T-cell (primary cell): ENCODE data around the gene SYF2. TPM values are rescaled to one million over a fixed set of nuclear protein-coding genes. Genes with fewer than 3 reads are reported as not detected.
"Not testable (repeated sequence)": the region's sequence is repeated elsewhere in the genome, so short reads cannot be mapped to it uniquely, and the experiment has no call there.

Source experiments
- ATAC-seq, 4 experiments: fragments of 200-7000 bp in 3 of 4; fragments of 150-1000 bp in 1 of 4; cut with Tn5 transposase; replicated peaks in 1 of 4; 1 replicate in 3 of 4; 2 replicates in 1 of 4; pipeline ENCODE4 v1.10.0; 2021; ENCODE audit warnings: moderate library complexity in 3 of 4, mild to moderate bottlenecking in 2 of 4, moderate number of reproducible peaks in 1 of 4
- CTCF ChIA-PET, 2 donors: fragments of 300-600 bp; sonication (Branson Sonifier 250); formaldehyde crosslinking; loops; one replicate each; lab custom pipeline; 2022; ENCODE audit warnings: antibody characterized with exemption in 2 of 2; lab: Charles Lee
- POLR2A ChIA-PET, 2 donors: fragments of 300-600 bp; sonication (Branson Sonifier 250); formaldehyde crosslinking; loops; one replicate each; lab custom pipeline; 2022; ENCODE audit warnings: antibody characterized with exemption in 2 of 2; lab: Charles Lee
- DNase-seq, 35 experiments: peaks; one replicate each; pipeline versions ENCODE4 v3.0.0 to v3.0.0-alpha.2; 2013 to 2023
- H3K27ac ChIP-seq: one replicate; pipeline ENCODE4 v1.5.1; 2013; ENCODE audit warnings: low read length
- H3K27me3 ChIP-seq, 2 experiments: replicated peaks in 1 of 2; 1 replicate in 1 of 2; 2 replicates in 1 of 2; pipeline versions ENCODE4 v1.6.1 to v1.7.0; 2013; ENCODE audit warnings: low read length in 1 of 2, mixed read lengths in 1 of 2; ENCODE audit not compliant: control insufficient read depth in 2 of 2, insufficient read depth in 2 of 2; ENCODE audit errors: extremely low read depth in 1 of 2
- H3K36me3 ChIP-seq, 2 donors: 1 replicate in 1 of 2; 2 replicates in 1 of 2; pipeline versions ENCODE4 v1.6.1 to v1.7.0; 2013; ENCODE audit warnings: low read length in 1 of 2; ENCODE audit not compliant: control insufficient read depth in 2 of 2, insufficient read depth in 1 of 2; ENCODE audit errors: extremely low read depth in 1 of 2
- H3K4me1 ChIP-seq, 2 experiments: 1 replicate in 1 of 2; 2 replicates in 1 of 2; pipeline versions ENCODE4 v1.6.1 to v1.7.0; 2013; ENCODE audit warnings: low read length in 2 of 2, mixed read lengths in 1 of 2; ENCODE audit not compliant: insufficient read depth in 2 of 2, control insufficient read depth in 1 of 2; ENCODE audit errors: extremely low read depth in 1 of 2
- H3K4me3 ChIP-seq, 2 donors: 1 replicate in 1 of 2; 2 replicates in 1 of 2; pipeline versions ENCODE4 v1.5.1 to v1.7.0; 2013; ENCODE audit warnings: mild to moderate bottlenecking in 2 of 2, low read length in 1 of 2, moderate library complexity in 1 of 2; ENCODE audit not compliant: control insufficient read depth in 1 of 2; ENCODE audit errors: extremely low read depth in 1 of 2
- H3K9me3 ChIP-seq: 2 replicates; pipeline ENCODE4 v1.7.0; 2013
- H3K27ac Mint-ChIP-seq, 2 donors: one replicate each; pipeline ENCODE4 v1.8.0; 2020 to 2021; ENCODE audit warnings: mild to moderate bottlenecking in 2 of 2, mixed read lengths in 2 of 2
- H3K27me3 Mint-ChIP-seq, 2 donors: one replicate each; pipeline ENCODE4 v1.8.0; 2021 to 2022; ENCODE audit warnings: mixed read lengths in 2 of 2
- H3K36me3 Mint-ChIP-seq: one replicate; pipeline ENCODE4 v1.8.0; 2021; ENCODE audit warnings: mixed read lengths
- H3K4me1 Mint-ChIP-seq, 3 donors: one replicate each; pipeline ENCODE4 v1.8.0; 2020 to 2022; ENCODE audit warnings: mixed read lengths in 3 of 3, mild to moderate bottlenecking in 1 of 3
- H3K4me3 Mint-ChIP-seq, 3 donors: one replicate each; pipeline ENCODE4 v1.8.0; 2020 to 2022; ENCODE audit warnings: mild to moderate bottlenecking in 3 of 3, mixed read lengths in 3 of 3, moderate library complexity in 3 of 3
- H3K9me3 Mint-ChIP-seq, 3 donors: one replicate each; pipeline ENCODE4 v1.8.0; 2020 to 2022; ENCODE audit warnings: mixed read lengths in 3 of 3
- WGBS: methylation state at CpG from one replicate; pipeline ENCODE4 v1.1.5; 2013; ENCODE audit warnings: missing lambda C conversion rate; ENCODE audit not compliant: insufficient coverage; 5-methylcytosine and 5-hydroxymethylcytosine counted together
- total RNA-seq, 35 experiments: library from RNA in 6 of 35; stranded (reverse) in 6 of 35; fragments of 120-200 nt in 1 of 35; gene quantifications; one replicate each; pipeline versions ENCODE4 v1.2.1 to v1.2.4 and lab custom pipeline; 2013 to 2026

The SYF2 gene
- total RNA-seq, 5 donors from 2014 or later (not counting 1 experiment from before 2014, with no cell fraction given), result 65.9 to 71.4 (median 68.6) TPM

DNA sequence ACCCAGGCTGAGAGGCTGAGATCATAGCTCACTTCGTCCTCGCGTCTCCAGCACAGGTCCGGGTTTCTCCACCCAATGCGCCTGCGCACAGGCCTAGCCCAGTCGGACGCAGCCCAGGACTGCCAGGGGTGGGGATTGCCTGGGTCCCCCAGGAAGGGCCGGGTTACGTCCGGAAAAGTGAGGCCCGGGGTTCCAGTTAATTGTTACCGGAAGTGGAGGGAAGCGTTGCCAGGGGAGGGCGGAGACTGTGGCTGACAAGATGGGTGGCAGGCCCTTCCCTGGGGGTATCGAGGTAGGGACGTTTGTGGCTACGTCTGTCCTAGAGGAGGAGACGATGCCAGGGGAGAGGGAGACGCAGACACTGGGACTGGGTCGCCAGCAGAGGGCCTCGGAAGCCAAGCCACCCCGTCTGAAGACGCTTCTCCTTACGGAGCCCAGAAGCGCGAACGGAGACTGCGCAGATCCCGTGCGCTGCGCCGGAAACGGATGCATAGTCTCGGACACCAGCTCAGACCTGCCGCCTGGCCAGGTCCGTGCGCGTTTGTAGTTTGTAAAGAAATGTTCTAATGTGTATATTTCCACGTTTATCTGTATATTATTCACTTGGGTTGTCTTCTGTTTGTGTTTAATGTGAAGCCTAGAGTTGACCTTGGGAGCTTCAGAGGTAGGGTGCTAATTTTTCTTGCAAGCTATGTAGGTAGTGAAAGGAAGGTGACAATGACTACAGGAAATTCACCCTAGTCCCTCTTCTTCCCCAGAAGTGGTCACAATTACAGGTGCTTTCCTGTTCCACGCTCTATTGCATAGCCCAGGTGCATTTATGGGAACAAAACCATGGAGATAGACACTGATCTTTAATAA lies 7.6 kb upstream of the SYF2 start:
- CTCF ChIA-PET, result interaction anchor here (0.5 to 0.9 kb wide), 4 partner anchors 13 to 1333 kb away, joined by 3 to 4 read pairs (median 3); no protein-coding TSS in a partner anchor
- Mint-ChIP-seq H3K4me1 (peaks cover 61 to 67% (median 63%) of the 10 kb centered on the region in 3 donors), H3K4me3 (peak overlapping the region; percentile 82 to 91 (median 87)), H3K9me3 (no peaks in the 10 kb centered on the region), H3K27ac (peak overlapping the region; percentile 96), H3K36me3 (peaks cover 26% of the 10 kb centered on the region), H3K27me3 (no peaks in the 10 kb centered on the region)
- peak; percentile 78 to 88 (median 86) for ATAC-seq
- Histone ChIP-seq H3K9me3 (no peaks in the 10 kb centered on the region), H3K27me3 (no peaks in the 10 kb centered on the region), H3K4me3 (peak overlapping the region; percentile 64 to 72), H3K36me3 (peaks cover 7 to 36% of the 10 kb centered on the region in 2 donors), H3K27ac (peak overlapping the region; percentile 77), H3K4me1 (peaks cover 29 to 50% of the 10 kb centered on the region in 2 experiments)
- POLR2A ChIA-PET, result interaction anchor here (0.6 kb wide), 3 partner anchors 13 to 311 kb away, joined by 3 read pairs; no protein-coding TSS in a partner anchor
- DNase-seq, result peak; percentile 61 to 90 (median 74)
- under 1% methylated on average over 32 of the region's 41 CpGs for WGBS

DNA sequence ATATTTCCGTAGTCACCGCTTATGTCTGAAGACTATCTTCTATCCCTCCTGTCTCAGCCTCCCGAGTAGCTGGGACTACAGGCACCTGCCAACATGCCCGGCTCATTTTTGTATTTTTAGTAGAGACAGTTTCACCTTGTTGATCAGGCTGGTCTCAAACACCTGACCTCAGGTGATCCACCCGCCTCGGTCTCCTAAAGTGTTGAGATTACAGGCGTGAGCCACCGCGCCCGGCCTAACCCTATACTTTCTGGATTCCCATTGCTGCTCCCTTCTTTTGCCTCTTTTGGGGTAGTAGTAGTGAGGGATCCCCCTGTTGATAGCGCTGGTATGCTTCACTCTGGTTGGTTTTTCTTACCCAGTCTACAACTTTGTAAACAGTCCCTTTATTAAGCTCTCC lies 5.7 kb upstream of the SYF2 start:
- Mint-ChIP-seq H3K4me3 (no peak overlapping the region), H3K36me3 (peaks cover 16% of the 10 kb centered on the region), H3K9me3 (no peaks in the 10 kb centered on the region), H3K27ac (peak overlapping the region in 1 of 2 donors; percentile 7), H3K27me3 (no peaks in the 10 kb centered on the region), H3K4me1 (peaks cover 50 to 56% (median 51%) of the 10 kb centered on the region in 3 donors)
- DNase-seq (no peak), ATAC-seq (no peak)
- Histone ChIP-seq H3K27ac (no peak overlapping the region), H3K9me3 (no peaks in the 10 kb centered on the region), H3K27me3 (no peaks in the 10 kb centered on the region), H3K4me1 (peaks cover 15 to 49% of the 10 kb centered on the region in 2 experiments), H3K4me3 (no peak overlapping the region), H3K36me3 (peaks cover 8 to 21% of the 10 kb centered on the region in 2 donors)
- 96% methylated on average over 4 of the region's 11 CpGs for WGBS
- POLR2A ChIA-PET, result interaction anchor here in 1 of 2 donors (0.6 kb wide), 1 partner anchor 1396 kb away, joined by 3 read pairs; no protein-coding TSS in a partner anchor
- CTCF ChIA-PET, result no interaction called here

DNA sequence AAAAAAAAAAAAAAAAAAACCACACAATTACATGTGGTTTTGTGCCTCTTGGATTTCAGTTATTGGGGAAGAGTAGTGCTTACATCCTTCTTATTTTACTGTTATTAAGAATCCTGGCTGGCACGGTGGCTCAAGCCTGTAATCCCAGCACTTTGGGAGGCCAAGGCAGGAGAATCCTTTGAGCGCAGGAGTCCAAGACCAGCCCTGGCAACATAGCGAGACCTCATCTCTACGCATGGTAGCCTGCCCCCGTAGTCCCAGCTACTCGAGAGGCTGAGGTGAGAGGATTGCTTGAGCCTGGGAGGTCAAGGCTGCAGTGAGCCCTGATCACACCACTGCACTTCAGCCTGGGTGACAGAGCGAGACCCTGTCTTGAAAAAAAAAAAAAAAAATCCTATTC lies 4.0 kb upstream of the SYF2 start:
- H3K36me3 Mint-ChIP-seq, H3K9me3 ChIP-seq, H3K4me3 Mint-ChIP-seq, H3K4me3 ChIP-seq, H3K27ac Mint-ChIP-seq, H3K27ac ChIP-seq, DNase-seq, ATAC-seq, H3K9me3 Mint-ChIP-seq, H3K36me3 ChIP-seq, H3K27me3 Mint-ChIP-seq, H3K27me3 ChIP-seq: not testable (repeated sequence)
- H3K4me1 Mint-ChIP-seq, result peaks cover 45 to 48% (median 45%) of the 10 kb centered on the region in 3 donors
- WGBS, result 100% methylated on average over 1 of the region's 7 CpGs
- ChIA-PET POLR2A (interaction anchor here in 1 of 2 donors (0.6 kb wide), 1 partner anchor 147 kb away, joined by 4 read pairs; no protein-coding TSS in a partner anchor), CTCF (interaction anchor here in 1 of 2 donors (0.7 kb wide), 1 partner anchor 9 kb away, joined by 4 read pairs; no protein-coding TSS in a partner anchor)
- H3K4me1 ChIP-seq, result peaks cover 22 to 50% of the 10 kb centered on the region in 2 experiments

DNA sequence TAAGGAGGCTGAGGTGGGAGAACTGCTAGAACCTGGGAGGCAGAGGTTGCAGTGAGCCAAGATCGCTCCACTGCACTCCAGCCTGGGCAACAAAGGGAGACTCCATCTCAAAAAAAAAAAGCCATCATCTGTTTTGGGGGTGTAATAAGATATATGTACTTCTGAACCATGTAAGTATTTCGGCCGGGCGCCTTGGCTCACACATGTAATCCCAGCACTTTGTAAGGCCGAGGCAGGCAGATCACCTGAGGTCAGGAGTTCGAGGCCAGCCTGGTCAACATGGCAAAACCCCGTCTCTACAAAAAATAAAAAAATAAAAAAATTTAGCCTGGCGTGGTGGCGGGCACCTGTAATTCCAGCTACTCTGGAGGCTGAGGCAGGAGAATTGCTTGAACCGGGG lies 3.1 kb upstream of the SYF2 start:
- H3K4me3 ChIP-seq, H3K9me3 ChIP-seq, ATAC-seq, DNase-seq, H3K36me3 Mint-ChIP-seq, H3K27me3 ChIP-seq, H3K9me3 Mint-ChIP-seq, H3K27ac Mint-ChIP-seq, H3K27me3 Mint-ChIP-seq, H3K4me3 Mint-ChIP-seq, H3K27ac ChIP-seq: not testable (repeated sequence)
- H3K4me1 Mint-ChIP-seq, result peaks cover 40 to 47% (median 44%) of the 10 kb centered on the region in 3 donors
- POLR2A ChIA-PET, result interaction anchor here in 1 of 2 donors (0.6 kb wide), 1 partner anchor 147 kb away, joined by 4 read pairs; no protein-coding TSS in a partner anchor
- 96% methylated on average over 3 of the region's 10 CpGs for WGBS
- H3K36me3 ChIP-seq, result peaks cover 5 to 12% of the 10 kb centered on the region in 2 donors
- CTCF ChIA-PET, result interaction anchor here in 1 of 2 donors (0.7 kb wide), 1 partner anchor 8 kb away, joined by 4 read pairs; no protein-coding TSS in a partner anchor
- H3K4me1 ChIP-seq, result peaks cover 18 to 47% of the 10 kb centered on the region in 2 experiments

DNA sequence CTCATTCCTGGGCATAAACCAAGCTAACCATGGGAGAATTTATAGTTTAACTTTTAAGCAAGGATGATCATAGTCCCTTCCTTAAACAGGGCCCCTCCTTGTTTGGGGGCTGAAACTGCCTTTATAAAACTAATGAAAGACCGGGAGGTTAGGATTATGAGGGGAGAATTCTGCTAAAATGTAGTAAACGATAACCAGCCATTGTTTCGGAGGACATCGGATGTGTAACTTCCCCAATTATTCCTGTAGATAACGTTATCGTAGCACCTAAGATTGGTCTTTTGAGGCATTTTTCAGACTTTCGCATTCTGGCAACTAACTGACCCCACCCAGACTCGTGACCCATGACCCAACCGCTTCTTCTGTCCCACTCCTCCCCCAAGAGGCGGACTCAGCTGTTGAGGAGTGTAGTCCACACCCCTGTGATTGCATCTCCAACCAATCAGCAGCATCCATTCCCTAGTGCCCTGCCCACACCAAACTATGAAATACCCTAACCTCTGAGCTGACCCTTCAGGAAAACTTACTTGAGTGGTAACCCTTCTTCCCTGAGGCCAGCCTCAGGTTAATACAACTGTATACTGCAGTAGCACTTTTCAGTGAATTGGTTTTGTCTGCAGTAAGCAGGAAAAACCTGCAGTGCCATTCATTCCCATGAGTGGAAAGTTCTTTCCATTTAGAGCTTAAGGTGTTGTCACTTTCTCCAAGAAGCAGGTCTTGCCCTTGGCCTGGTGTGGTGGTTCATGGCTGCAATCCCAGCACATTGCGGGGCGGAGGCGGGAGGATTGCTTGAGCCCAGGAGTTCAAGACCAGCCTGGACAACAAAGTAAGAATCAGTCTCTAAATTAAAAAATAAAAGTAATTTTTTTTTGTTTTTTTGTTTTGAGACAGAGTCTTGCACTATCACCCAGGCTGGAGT lies 823 bp upstream of the SYF2 start:
- WGBS, result 3% methylated on average over 8 of the region's 13 CpGs
- H3K4me1 ChIP-seq, result peaks cover 12 to 28% of the 10 kb centered on the region in 2 experiments
- peak overlapping the region; percentile 74 to 100 for H3K4me3 ChIP-seq
- H3K4me3 Mint-ChIP-seq, result no peak overlapping the region
- no peaks in the 10 kb centered on the region for H3K27me3 Mint-ChIP-seq
- CTCF ChIA-PET, result interaction anchor here (0.6 to 0.7 kb wide), 3 partner anchors 14 to 1601 kb away, joined by 3 to 6 read pairs (median 4); partner anchors contain the start of gene RSRP1 (in 1 of the 2)
- no peaks in the 10 kb centered on the region for H3K9me3 Mint-ChIP-seq
- H3K27ac ChIP-seq, result peak overlapping the region; percentile 96
- H3K36me3 ChIP-seq, result peaks cover 5 to 31% of the 10 kb centered on the region in 2 donors
- H3K27ac Mint-ChIP-seq, result no peak overlapping the region
- peak; percentile 32 to 56 (median 48) for ATAC-seq
- H3K36me3 Mint-ChIP-seq, result peaks cover 11% of the 10 kb centered on the region
- H3K27me3 ChIP-seq, result no peaks in the 10 kb centered on the region
- peak in 34 of 35 experiments; percentile 25 to 72 (median 46) for DNase-seq
- H3K4me1 Mint-ChIP-seq, result peaks cover 27 to 43% (median 37%) of the 10 kb centered on the region in 3 donors
- POLR2A ChIA-PET, result interaction anchor here (0.5 to 2.8 kb wide), 9 partner anchors 9 to 582 kb away, joined by 3 to 37 read pairs (median 7); partner anchors contain the start of gene RSRP1 (in 1 of the 2)
- no peaks in the 10 kb centered on the region for H3K9me3 ChIP-seq
